Left renal cortex interstitium (tissue), 4 donors: ENCODE results near the gene ZNF586. TPM values are rescaled to one million over a fixed set of nuclear protein-coding genes. Genes with fewer than 3 reads are reported as not detected.
"Not testable (repeated sequence)": the region's sequence is repeated elsewhere in the genome, so short reads cannot be mapped to it uniquely, and the experiment has no call there.

Source experiments
- DNase-seq, 4 donors: peaks; one replicate each; pipeline ENCODE4 v3.0.0-alpha.2; 2013; ENCODE audit warnings: low read depth in 4 of 4, low spot score in 2 of 4, missing footprints in 1 of 4
- polyA plus RNA-seq, 4 donors: library from polyadenylated mRNA; unstranded; fragments of 120-200 nt; gene quantifications; one replicate each; pipeline ENCODE4 v1.2.1, GENCODE V29; 2013; ENCODE audit not compliant: insufficient read length in 4 of 4

Gene ZNF586
- polyA plus RNA-seq, 4 donors: 15.8 to 35.0 (median 24.2) TPM

- no peak for DNase-seq
These were observed 19.8 kb downstream of the ZNF586 start for GRCh38 chr19:57789288-57789687.

GRCh38 chr19:57796580-57796979, 27.1 kb downstream of the ZNF586 start:
- DNase-seq: not testable (repeated sequence)

- no peak for DNase-seq
These were observed 31.2 kb downstream of the ZNF586 start for GRCh38 chr19:57800696-57801095.

GRCh38 chr19:57802269-57802668, 32.8 kb downstream of the ZNF586 start:
- DNase-seq: no peak

- DNase-seq: no peak
These were observed 33.8 kb downstream of the ZNF586 start for GRCh38 chr19:57803265-57803593.

GRCh38 chr19:57803594-57804325, 34.3 kb downstream of the ZNF586 start:
- peak in 3 of 4 donors; percentile 34 to 61 (median 47) for DNase-seq

GRCh38 chr19:57807541-57807940, 38.1 kb downstream of the ZNF586 start:
- DNase-seq: no peak

- DNase-seq: not testable (repeated sequence)
These were observed 41.2 kb downstream of the ZNF586 start for GRCh38 chr19:57810410-57811295.

- no peak for DNase-seq
These were observed 42.8 kb downstream of the ZNF586 start for GRCh38 chr19:57812226-57812625.

- not testable (repeated sequence) for DNase-seq
These were observed 43.7 kb downstream of the ZNF586 start for GRCh38 chr19:57812975-57813820.

GRCh38 chr19:57813919-57814504, 44.5 kb downstream of the ZNF586 start:
- DNase-seq: no peak

- peak; percentile 74 to 93 (median 82) for DNase-seq
These were observed 45.2 kb downstream of the ZNF586 start, which contains the start of gene ZNF552 for GRCh38 chr19:57814505-57815246. Gene ZNF552 (minus strand): TSS chr19:57814913. CDS start chr19:57814743, 170 bp downstream.

- no peak for DNase-seq
These were observed 46.0 kb downstream of the ZNF586 start for GRCh38 chr19:57815247-57816075.

- no peak for DNase-seq
These were observed 47.2 kb downstream of the ZNF586 start for GRCh38 chr19:57816652-57817051.

- DNase-seq: no peak
These were observed 48.5 kb downstream of the ZNF586 start for GRCh38 chr19:57817976-57818375.

GRCh38 chr19:57818378-57818777, 48.9 kb downstream of the ZNF586 start:
- no peak for DNase-seq

GRCh38 chr19:57819475-57820148, 50.1 kb downstream of the ZNF586 start:
- peak in 3 of 4 donors; percentile 70 to 93 (median 81) for DNase-seq

- no peak for DNase-seq
These were observed 51.1 kb downstream of the ZNF586 start for GRCh38 chr19:57820599-57820998.
